HEK293 (cell line): ENCODE measurements around the gene SERTAD2.

Experiments used
- CTCF ChIA-PET: fragments of 350-600 bp; formaldehyde crosslinking; extraction: SDS; loops from one replicate; lab custom pipeline; 2021; ENCODE audit warnings: antibody characterized with exemption; lab: Yijun Ruan, JAX
- POLR2A ChIA-PET: fragments of 300-600 bp; formaldehyde crosslinking; extraction: SDS; loops from one replicate; lab custom pipeline; 2020; ENCODE audit warnings: antibody characterized with exemption, inconsistent platforms; lab: Yijun Ruan, JAX
- H3K27ac ChIP-seq: fragments of 200-500 bp; sonication (Bioruptor generic); 2 replicates; pipeline ENCODE4 v1.5.1; 2014; ENCODE audit warnings: low read depth, low read length, control low read depth, inconsistent platforms; ENCODE audit errors: extremely low read depth
- H3K36me3 ChIP-seq, 2 experiments: fragments of 200-500 bp in 1 of 2; sonication (Bioruptor generic) in 1 of 2; 1 replicate in 1 of 2; 2 replicates in 1 of 2; pipeline ENCODE4 v1.5.1; 2014 to 2017; ENCODE audit warnings: inconsistent platforms in 2 of 2, low read length in 2 of 2; ENCODE audit not compliant: control insufficient read depth in 2 of 2, insufficient read depth in 1 of 2
- H3K4me1 ChIP-seq: fragments of 200-500 bp; sonication (Bioruptor generic); 2 replicates; pipeline ENCODE4 v1.5.1; 2014; ENCODE audit warnings: mild to moderate bottlenecking, low read length, inconsistent platforms; ENCODE audit not compliant: control insufficient read depth, insufficient read depth
- H3K4me3 ChIP-seq: 2 replicates; pipeline ENCODE4 v1.5.1; 2011; ENCODE audit warnings: low read depth, mild to moderate bottlenecking, control low read depth, low read length, moderate library complexity
- H3K9me3 ChIP-seq: fragments of 200-500 bp; sonication (Bioruptor generic); 2 replicates; pipeline ENCODE4 v1.5.1; 2014; ENCODE audit warnings: low read depth, low read length, inconsistent platforms; ENCODE audit not compliant: control insufficient read depth, insufficient read depth
- BCL6B ChIP-seq: fragments of 450-650 bp; formaldehyde crosslinking; IDR thresholded peaks from 2 replicates; pipeline ENCODE4 v1.5.1; 2017; ENCODE audit warnings: missing biosample characterization, missing genetic modification characterization
- HOXC10 ChIP-seq: sonication (generic); formaldehyde crosslinking; IDR thresholded peaks from 2 replicates; pipeline ENCODE4 v1.8.1; 2023; ENCODE audit warnings: mild to moderate bottlenecking, missing genetic modification reagents
- IKZF3 ChIP-seq: fragments of 450-650 bp; IDR thresholded peaks from 2 replicates; pipeline ENCODE4 v1.5.0; 2018; ENCODE audit warnings: missing biosample characterization, mild to moderate bottlenecking, missing genetic modification characterization, moderate library complexity
- PRDM2 ChIP-seq: fragments of 450-650 bp; formaldehyde crosslinking; IDR thresholded peaks from 2 replicates; pipeline ENCODE4 v1.5.1; 2016; ENCODE audit warnings: missing biosample characterization, missing genetic modification characterization, borderline replicate concordance
- SETDB1 ChIP-seq: IDR thresholded peaks from one replicate; pipeline ENCODE4 v1.6.1; 2017; ENCODE audit warnings: mild to moderate bottlenecking, low read length, moderate library complexity, mixed read lengths; ENCODE audit not compliant: insufficient read length
- SP7 ChIP-seq: fragments of 450-650 bp; formaldehyde crosslinking; IDR thresholded peaks from 2 replicates; pipeline ENCODE4 v1.5.1; 2016; ENCODE audit warnings: missing biosample characterization, missing genetic modification characterization
- ZEB2 ChIP-seq: fragments of 450-650 bp; formaldehyde crosslinking; IDR thresholded peaks from 2 replicates; pipeline ENCODE4 v1.5.1; 2016; ENCODE audit warnings: missing biosample characterization, missing genetic modification characterization
- ZFP41 ChIP-seq: fragments of 450-650 bp; formaldehyde crosslinking; IDR thresholded peaks from 2 replicates; pipeline ENCODE4 v1.5.1; 2016; ENCODE audit warnings: missing biosample characterization, missing genetic modification characterization, borderline replicate concordance
- ZNF16 ChIP-seq: fragments of 450-650 bp; formaldehyde crosslinking; IDR thresholded peaks from 2 replicates; pipeline ENCODE4 v1.5.1; 2016; ENCODE audit warnings: low read depth, missing biosample characterization, missing genetic modification characterization
- ZNF626 ChIP-seq: fragments of 450-650 bp; sonication (Bioruptor Pico); formaldehyde crosslinking; IDR thresholded peaks from 2 replicates; pipeline ENCODE4 v1.5.1; 2018; ENCODE audit warnings: missing biosample characterization, missing genetic modification characterization, inconsistent platforms
- ZNF701 ChIP-seq: fragments of 450-650 bp; formaldehyde crosslinking; IDR thresholded peaks from 2 replicates; pipeline ENCODE4 v1.5.1; 2016; ENCODE audit warnings: missing biosample characterization, missing genetic modification characterization
- ZNF777 ChIP-seq: fragments of 450-650 bp; formaldehyde crosslinking; IDR thresholded peaks from 2 replicates; pipeline ENCODE4 v1.5.1; 2017; ENCODE audit warnings: missing biosample characterization, missing genetic modification characterization, borderline replicate concordance
- ZNF785 ChIP-seq: fragments of 450-650 bp; formaldehyde crosslinking; IDR thresholded peaks from 2 replicates; pipeline ENCODE4 v1.5.1; 2016; ENCODE audit warnings: missing biosample characterization, missing genetic modification characterization
- TF ChIP-seq, protein P1 (sequence below): fragments of 450-650 bp; formaldehyde crosslinking; IDR thresholded peaks from 2 replicates; pipeline ENCODE4 v1.5.1; 2016; ENCODE audit warnings: missing biosample characterization, missing genetic modification characterization
- TF ChIP-seq, protein P2 (sequence below): fragments of 450-650 bp; formaldehyde crosslinking; IDR thresholded peaks from 2 replicates; pipeline ENCODE4 v1.5.1; 2016; ENCODE audit warnings: missing biosample characterization, missing genetic modification characterization

Gene SERTAD2

DNA sequence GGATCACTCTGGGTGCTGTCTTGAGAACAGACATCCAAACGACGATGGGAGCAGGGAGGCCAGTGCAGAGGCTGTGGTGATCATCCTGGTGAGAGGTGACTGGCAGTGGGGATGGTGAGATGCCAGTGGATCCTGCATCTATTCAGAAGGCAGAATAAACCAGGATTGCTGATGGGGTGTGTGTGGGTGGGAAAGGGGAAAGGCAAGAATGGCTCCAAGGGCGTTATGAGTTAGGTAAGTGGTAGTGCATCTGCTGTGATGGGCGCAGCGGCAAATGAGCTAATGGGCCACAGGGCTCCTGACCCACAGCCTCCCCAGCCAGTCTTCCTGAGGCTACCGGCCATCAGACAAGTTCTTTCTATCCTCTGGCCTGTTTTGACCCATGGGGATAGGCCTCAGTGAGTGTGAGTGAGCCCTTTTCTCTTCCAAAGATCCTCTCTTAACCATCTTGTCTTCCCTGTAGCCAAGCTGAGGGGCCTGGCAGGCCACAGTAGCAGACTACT, 29.6 kb downstream of the SERTAD2 start:
- POLR2A ChIA-PET: no interaction called here
- no peak for TF ChIP-seq HOXC10 (CRISPR knock-in tag)
- TF ChIP-seq ZNF16 (tag by site-specific recombination): no peak
- TF ChIP-seq, protein P1, sequence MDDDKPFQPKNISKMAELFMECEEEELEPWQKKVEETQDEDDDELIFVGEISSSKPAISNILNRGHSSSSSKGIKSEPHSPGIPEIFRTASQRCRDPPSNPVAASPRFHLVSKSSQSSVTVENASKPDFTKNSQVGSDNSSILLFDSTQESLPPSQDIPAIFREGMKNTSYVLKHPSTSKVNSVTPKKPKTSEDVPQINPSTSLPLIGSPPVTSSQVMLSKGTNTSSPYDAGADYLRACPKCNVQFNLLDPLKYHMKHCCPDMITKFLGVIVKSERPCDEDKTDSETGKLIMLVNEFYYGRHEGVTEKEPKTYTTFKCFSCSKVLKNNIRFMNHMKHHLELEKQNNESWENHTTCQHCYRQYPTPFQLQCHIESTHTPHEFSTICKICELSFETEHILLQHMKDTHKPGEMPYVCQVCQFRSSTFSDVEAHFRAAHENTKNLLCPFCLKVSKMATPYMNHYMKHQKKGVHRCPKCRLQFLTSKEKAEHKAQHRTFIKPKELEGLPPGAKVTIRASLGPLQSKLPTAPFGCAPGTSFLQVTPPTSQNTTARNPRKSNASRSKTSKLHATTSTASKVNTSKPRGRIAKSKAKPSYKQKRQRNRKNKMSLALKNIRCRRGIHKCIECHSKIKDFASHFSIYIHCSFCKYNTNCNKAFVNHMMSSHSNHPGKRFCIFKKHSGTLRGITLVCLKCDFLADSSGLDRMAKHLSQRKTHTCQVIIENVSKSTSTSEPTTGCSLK (tag by site-specific recombination): no peak
- no peak for TF ChIP-seq SETDB1
- no peak for TF ChIP-seq ZNF777 (tag by site-specific recombination)
- TF ChIP-seq ZNF785 (tag by site-specific recombination): no peak
- no peak for TF ChIP-seq SP7 (tag by site-specific recombination)
- TF ChIP-seq ZEB2 (tag by site-specific recombination): no peak
- no peak for TF ChIP-seq PRDM2
- no peak for TF ChIP-seq ZNF626
- no peak for TF ChIP-seq ZNF701 (tag by site-specific recombination)
- no peak for TF ChIP-seq ZFP41 (tag by site-specific recombination)
- TF ChIP-seq, protein P2, sequence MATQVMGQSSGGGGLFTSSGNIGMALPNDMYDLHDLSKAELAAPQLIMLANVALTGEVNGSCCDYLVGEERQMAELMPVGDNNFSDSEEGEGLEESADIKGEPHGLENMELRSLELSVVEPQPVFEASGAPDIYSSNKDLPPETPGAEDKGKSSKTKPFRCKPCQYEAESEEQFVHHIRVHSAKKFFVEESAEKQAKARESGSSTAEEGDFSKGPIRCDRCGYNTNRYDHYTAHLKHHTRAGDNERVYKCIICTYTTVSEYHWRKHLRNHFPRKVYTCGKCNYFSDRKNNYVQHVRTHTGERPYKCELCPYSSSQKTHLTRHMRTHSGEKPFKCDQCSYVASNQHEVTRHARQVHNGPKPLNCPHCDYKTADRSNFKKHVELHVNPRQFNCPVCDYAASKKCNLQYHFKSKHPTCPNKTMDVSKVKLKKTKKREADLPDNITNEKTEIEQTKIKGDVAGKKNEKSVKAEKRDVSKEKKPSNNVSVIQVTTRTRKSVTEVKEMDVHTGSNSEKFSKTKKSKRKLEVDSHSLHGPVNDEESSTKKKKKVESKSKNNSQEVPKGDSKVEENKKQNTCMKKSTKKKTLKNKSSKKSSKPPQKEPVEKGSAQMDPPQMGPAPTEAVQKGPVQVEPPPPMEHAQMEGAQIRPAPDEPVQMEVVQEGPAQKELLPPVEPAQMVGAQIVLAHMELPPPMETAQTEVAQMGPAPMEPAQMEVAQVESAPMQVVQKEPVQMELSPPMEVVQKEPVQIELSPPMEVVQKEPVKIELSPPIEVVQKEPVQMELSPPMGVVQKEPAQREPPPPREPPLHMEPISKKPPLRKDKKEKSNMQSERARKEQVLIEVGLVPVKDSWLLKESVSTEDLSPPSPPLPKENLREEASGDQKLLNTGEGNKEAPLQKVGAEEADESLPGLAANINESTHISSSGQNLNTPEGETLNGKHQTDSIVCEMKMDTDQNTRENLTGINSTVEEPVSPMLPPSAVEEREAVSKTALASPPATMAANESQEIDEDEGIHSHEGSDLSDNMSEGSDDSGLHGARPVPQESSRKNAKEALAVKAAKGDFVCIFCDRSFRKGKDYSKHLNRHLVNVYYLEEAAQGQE (tag by site-specific recombination): no peak
- TF ChIP-seq IKZF3: no peak
- TF ChIP-seq BCL6B: no peak

More for the DNA sequence above, 29.6 kb downstream of the SERTAD2 start:
- Histone ChIP-seq H3K27ac (no peak overlapping the region), H3K4me3 (no peak overlapping the region), H3K36me3 (no peaks in the 10 kb centered on the region), H3K9me3 (no peaks in the 10 kb centered on the region), H3K4me1 (no peaks in the 10 kb centered on the region)
- CTCF ChIA-PET: interaction anchor here (0.6 kb wide), 1 partner anchor 20 kb away, joined by 3 read pairs; no protein-coding TSS in a partner anchor
